Amygdala (tissue), 56 donors: Measurements from ENCODE around the gene PHF3.
A peak's percentile ranks its signal among the peaks of the same experiment; 100 is the strongest.
"Not testable (repeated sequence)": the region's sequence is repeated elsewhere in the genome, so short reads cannot be mapped to it uniquely, and the experiment has no call there.

ENCODE experiments used
- DNase-seq, 56 donors: peaks; one replicate each; lab custom pipeline; 2025; lab: John Stamatoyannopoulos, UW

Gene PHF3

DNA sequence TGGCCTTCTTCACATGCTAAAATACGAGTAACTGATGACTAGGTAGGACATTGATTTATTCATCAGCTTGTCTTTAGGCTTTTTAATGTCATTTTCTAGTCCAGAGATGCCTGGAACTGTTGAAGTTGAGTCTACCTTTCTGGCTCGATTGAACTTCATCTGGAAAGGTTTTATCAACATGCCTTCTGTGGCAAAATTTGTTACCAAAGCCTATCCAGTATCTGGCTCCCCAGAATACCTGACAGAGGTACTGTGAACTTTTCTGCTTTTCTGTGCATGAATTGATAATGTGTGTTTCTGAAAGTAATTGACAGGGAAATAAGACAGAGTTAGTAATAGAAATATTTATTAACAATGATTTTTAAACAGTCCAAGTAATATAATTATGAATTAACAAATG, 71.0 kb downstream of the PHF3 start:
- DNase-seq, result no peak

DNA sequence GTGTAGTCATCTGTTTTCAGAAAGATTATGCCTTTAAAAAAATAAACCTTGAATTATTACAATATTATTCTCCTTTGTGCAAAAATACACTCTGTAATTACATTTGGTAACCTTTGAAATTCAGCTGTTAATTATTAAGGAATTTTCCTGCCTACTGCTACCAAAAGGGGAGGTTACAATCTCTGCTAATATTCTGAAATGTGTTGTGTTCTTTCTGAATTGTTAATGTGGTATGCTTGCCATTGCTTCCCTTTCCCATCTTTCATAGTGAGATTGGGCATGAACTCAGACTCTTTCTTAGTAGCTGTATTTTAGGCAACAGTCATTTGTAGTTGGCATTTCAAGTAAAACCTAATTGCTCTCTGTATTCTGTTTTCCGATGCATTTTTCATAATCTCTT, 73.0 kb downstream of the PHF3 start:
- DNase-seq, result no peak

DNA sequence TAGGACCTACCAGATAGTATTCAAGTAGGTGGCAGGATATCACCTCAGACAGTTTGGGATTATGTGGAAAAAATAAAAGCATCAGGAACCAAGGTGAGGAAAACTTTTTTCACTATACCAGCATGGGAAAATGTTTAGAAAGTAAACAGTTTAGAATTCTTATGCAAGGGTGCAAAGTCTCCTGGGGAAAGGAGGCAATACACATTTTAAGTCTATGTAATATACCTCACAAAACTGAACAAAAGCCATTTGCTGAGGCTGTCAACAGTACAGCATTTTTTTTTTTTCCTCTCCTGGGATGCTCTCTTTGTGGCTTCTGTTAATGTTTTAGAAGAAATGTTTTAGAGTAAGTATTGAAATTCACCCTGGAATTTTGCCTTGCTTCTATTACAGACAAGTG, 73.5 kb downstream of the PHF3 start:
- DNase-seq, result no peak

DNA sequence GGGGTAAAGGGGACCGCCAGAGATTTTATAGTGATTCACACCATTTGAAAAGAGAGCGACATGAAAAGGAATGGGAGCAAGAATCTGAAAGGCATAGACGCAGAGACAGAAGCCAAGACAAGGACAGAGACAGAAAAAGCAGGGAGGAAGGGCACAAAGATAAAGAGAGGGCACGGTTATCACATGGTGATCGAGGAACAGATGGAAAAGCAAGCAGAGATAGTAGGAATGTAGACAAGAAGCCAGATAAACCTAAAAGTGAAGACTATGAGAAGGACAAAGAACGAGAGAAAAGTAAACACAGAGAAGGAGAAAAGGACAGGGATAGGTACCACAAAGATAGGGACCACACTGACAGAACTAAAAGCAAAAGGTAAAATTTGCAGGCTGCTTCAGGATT, 77.7 kb downstream of the PHF3 start:
- no peak for DNase-seq

DNA sequence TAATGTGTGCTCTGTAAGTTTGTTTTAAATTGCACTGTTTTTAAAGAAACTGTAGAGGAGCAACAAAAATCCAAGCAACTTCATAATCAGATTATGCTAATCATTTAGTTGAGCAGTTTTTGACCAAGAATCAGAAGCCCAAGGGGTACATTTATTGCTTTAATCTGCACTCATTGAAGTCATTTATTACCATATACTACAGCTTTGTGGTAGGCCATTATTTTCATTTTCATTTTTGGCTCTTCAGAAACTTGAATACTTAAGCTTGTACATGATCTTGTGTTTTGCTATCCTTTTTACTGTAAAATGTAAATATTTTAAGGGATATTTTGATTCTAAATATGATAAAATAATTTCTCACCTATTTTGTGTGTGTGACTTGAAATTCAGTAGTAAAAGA, 78.5 kb downstream of the PHF3 start:
- no peak for DNase-seq

DNA sequence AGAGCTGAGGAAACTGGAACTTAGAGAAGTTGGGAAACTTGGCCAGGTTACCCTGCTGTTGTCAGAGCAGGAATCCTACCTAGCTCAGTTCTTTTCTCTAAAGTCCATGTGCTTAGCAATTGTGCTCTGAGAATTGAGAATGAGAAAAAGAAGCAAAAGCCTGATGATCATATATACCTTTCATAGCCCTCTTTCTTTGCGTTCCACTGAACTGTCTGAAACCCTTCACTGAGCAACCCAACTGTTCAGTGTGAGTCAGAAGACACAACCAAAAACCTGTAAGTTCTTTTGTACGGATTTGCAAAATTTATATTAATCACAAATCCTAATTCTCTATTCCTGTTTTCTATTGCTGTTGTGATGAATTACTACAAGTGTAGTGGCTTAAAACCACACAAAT, 80.6 kb downstream of the PHF3 start:
- no peak for DNase-seq

DNA sequence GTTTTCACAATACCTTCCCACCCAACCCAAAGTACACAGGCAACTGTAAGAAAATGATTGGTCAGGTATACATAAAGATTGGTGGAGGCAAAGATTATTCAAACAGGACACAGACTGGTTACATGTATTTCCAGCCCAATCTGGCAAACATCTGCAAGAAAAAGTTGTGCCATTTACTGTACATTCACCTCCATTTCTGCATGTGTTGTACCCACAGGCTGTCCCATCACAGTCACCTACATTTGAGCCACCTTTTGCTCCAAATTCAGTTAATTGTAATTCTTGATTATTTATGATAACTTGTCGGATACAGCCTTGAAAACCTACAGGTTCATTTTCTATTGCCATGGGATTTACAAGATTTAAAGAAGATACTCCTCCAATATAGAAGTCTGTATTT, 85.6 kb downstream of the PHF3 start:
- no peak for DNase-seq

DNA sequence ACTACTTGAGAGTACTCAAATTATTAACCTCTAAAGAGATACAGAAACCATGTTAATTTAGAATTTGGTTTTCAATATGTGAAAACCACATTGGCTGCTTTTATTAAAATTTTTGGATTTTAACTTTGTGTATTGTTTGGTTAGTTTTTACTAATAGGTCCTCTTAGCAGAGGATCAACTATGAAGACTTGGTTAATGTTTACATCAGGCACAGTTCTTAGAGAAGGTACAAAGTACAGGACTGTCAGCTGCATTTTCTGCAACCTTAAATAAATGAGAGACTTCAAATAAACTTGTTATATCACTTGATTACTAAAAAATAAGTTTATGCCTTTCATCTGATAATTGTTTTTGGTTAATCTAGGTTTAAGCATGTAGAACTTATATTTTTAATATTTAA, 89.1 kb downstream of the PHF3 start:
- no peak for DNase-seq

DNA sequence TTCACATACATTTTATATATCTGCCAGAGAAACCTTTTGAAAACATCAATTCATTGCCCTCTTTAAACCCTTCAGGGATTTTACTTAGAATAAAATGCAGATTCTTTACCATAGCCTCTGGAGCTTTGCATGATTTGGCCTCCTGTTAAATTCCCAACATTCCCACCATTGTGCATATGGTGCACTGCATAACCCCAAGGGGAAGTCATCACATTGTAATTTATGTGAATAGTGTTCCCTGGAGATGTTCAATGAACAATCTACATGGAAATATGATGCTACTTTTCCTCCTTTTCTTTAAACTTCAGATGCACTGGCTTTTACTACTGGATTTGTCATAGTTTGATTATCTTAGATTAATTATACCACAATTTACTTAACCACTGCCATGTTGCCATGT, 94.7 kb downstream of the PHF3 start:
- DNase-seq, result no peak

DNA sequence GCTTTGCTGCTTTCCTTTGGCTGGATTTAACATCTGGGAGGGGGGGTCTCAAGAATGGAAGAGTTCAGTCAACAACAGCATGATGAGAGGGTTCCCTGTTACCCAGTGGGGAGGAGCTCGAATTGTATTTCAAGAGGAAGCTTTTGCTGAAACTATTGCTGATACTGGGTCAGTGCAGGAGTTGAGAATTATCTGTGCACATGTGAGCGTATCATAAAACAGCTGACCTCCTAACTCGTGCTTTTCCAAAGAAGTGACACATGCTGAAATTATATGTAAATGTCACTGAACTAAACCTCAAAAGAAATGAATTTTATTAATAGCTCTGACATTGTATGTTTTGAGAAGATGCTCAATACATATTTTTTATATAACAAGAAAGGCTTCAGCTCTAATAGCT, 96.3 kb downstream of the PHF3 start:
- DNase-seq, result no peak

DNA sequence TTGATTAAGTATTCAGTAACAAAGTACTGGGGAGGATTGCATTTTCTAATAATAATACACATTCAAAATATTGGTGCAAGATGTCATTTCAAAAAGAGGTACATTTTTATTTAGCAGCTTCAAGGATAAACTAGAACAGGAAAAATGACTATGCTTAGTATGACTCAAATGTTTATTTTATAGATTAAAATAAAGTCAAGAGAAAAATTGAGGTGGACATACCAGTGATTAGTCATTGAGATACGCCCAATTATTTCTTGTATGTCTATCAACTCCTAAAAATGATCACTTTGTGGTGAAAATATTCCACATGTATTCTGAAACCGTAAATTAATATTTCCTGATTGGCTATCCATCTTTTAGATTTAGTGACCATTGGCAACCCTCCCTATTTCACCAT, 96.7 kb downstream of the PHF3 start:
- DNase-seq, result no peak

DNA sequence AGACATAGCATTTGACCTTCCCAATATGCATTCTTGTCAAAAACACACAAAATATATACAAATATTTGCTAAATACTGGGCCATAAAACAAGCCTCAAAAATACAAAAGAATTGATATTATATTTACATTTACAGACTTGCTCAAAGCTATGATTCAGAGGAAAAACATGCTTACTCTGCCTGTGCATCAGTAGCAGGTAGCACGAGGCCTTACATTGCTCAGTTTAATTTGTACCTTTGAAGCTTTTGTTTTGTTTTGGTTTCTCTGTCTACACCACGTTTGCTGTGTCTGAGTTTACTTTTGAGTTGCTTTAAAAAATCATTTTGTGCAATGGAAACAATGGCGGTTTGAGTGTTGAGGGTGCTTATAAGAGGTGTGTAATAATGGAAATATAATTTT, 99.3 kb downstream of the PHF3 start:
- DNase-seq, result no peak

DNA sequence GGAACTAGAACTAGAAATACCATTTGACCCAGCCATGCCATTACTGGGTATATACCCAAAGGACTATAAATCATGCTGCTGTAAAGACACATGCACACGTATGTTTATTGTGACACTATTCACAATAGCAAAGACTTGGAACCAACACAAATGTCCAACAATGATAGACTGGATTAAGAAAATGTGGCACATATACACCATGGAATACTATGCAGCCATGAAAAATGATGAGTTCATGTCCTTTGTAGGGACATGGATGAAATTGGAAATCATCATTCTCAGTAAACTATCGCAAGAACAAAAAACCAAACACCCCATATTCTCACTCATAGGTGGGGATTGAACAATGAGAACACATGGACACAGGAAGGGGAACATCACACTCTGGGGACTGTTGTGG, 102.6 kb downstream of the PHF3 start:
- DNase-seq, result not testable (repeated sequence)

DNA sequence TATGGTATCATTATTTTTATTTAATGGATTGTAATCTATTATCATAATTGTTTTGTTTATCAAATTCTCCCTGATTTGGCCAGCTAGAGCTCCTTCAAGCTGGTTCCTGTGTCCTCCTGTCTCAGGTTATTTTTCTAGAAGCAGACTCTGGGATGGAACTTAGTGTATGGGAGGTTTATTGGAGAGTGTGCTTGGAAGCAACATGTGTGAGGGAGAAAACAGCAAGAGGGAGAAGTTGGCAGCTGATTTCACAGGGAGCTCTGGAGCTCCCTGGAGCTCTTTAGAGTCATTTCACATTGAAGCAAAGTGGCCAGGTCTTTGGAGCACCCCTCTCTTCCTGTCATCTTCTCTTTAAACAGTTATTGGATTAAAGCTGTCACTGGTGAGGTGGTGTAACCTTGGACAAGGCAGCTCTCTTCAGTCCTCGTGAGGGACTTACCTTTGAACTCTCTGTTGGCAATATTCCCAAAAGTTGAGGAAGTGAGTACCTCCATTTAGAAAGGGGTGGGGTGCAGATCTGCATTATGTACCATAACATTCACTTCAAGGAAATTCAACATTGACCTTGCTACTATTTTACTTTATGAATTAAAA, 103.6 kb downstream of the PHF3 start:
- DNase-seq, result no peak

DNA sequence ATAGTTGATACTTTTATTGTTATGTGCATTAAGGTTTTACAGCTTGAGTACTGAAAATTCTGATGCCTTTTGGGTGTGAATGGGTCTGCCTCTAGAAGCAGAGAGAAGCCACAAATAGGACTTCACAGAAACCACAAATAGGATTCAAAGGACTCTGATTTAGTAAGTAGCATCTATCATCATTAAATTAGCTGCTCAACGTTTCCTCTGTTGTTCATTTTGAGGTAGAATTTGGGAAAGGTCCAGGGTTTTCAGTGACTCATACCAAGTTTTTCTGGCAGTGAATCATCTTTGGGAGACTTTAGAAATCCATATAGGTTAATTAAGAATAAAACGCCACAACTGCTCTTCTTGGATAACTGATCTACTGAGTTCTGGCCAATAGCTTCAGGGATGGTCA, 105.1 kb downstream of the PHF3 start:
- peak in 1 of 56 donors; percentile 0 for DNase-seq

DNA sequence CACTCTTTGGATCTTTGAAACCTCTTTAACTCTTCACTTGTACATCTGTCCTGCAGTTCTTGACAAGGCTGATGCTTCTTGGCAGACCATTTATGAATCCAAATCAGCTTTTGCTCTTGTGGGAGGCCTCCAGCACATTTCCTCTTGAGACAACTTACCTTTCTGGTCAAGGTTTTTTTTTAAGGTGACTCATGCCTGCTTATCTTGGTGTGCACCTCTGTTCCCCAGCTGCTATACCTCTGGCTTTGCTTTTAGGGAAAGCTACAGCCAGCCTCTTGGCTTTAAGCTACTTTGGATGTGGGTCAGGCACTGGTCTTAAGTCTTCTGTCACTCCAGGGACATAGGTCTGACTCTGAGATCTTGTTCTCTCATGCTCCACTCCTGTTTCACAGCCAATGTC, 106.5 kb downstream of the PHF3 start:
- DNase-seq, result no peak

DNA sequence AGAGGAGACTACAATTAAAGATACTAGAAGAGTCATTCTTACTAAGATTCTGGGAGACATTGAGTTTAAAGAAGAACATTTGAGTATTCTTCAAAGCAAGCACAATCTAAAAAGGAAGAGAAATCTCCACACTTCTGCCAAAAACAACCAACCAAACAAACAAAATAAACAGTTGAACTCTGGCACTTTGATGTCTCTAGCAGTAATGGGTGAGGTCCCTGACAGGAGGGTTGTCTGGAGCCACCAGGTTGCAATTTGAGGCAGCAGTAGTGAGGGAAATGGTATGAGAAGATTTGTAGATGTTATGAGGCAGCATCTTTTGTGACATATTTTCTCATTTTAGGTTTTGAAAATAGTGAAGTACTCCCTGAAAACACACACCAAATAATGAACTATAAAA, 108.1 kb downstream of the PHF3 start:
- DNase-seq, result no peak

DNA sequence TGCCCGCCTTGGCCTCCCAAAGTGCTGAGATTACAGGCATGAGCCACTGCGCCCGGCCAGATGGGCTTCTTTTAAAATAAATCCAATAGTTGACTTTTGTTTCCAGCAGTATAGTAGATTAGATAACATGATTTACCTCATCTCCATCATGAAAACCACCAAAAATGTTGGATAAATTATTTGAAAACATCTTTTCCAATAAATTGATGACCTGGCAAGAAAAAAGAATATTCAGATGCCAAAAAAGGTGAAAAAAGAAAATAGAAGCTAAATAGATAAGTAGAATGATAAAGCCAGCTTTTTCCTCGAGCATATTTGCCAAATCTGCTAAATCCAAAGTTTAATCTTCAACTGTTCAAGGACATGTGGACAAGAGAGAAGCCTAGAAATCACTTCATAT, 109.2 kb downstream of the PHF3 start:
- no peak for DNase-seq

DNA sequence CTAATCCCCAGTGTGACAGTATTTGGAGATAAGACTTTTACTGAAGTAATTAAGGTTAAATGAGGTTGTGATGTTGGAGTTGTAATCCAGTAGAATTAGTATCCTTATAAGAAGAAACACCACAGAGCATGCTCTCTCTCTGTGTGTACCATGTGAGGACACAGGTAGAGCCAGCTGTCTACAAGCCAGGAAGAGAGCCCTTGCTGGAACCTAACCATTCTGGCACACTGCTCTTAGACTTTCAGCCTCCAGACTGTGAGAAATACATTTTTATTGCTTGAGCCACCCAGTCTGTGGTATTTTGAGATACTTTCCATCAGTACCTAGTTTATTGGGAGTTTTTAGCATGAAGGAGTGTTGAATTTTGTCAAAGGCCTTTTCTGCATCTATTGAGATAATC, 110.2 kb downstream of the PHF3 start:
- no peak for DNase-seq

DNA sequence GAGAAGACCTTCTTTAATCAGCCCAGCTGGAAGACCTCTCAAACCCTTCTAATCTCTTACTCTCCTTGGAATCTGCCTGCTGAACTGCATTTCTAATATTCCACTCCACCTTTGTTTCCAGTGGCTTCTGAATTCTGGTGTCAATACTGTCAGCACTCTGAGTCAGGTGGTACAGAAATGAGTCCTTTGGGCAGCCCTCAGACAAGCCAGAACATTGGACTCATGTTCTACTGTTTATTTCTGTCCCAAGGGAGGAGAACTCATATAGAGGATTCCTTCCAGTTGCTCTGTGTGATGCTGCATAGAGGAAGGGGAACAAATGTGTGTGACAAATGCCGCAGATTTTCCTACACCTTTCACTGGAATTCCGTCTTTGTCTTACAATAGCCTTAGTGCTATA, 114.8 kb downstream of the PHF3 start:
- no peak for DNase-seq

DNA sequence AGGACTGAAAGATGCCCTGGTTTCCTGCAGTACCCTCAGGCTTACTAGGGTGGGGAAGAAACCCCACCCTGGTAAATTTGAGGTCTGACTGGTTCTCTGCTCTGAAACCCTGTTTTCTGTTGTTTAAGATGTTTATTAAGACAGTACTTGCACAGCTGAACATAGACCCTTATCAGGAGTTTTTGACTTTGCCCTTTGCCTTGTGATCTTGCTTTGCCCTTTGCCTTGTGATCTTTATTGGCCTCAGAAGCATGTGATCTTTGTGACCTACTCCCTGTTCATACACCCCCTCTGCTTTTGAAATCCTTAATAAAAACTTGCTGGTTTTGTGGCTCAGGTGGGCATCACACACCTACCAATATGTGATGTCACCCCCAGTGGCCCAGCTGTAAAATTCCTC, 121.7 kb downstream of the PHF3 start:
- DNase-seq, result not testable (repeated sequence)

DNA sequence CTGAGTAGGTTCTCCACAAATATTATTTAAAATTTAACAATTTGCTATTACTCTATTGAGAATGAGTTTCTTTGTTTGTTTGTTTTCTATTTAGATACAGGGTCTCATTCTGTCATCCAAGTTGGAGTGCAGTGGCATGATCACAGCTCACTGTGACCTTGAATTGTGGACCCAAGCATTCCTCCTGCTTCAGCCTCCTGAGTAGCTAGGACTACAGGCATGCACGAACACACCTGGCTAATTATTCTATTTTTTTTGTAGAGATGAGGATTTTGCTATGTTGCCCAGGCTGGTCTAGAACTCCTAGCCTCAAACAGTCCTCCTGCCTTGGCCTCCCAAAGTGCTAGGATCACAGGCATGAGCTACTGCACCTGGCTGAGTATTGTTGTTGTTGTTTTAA, 122.2 kb downstream of the PHF3 start:
- DNase-seq, result no peak

DNA sequence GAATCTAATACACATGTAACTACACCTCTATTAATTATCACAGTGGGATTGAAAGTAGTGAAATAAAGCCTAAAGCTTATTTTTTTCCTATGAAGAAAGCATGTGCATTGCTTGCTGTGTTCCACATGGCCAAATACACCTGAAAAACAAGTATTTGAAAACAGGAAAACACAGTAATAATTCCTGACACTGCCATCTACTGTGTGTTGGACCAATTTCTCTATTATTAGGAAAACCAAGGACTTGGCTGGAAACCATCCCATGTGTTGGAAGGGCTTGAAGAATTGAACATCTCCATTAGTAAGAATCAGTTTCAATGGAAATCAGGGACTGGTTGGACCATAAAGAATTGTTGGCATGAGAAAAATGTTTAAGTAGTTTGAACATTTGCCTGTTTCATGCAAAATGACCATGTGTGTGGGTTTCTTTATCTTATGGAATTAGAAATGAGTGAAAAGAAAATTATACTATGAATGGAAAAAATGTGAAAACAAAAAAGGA, 124.1 kb downstream of the PHF3 start:
- no peak for DNase-seq
